Chondrocyte (in vitro differentiated cells): Measurements from ENCODE around the gene RRH. TPM values are rescaled to one million over a fixed set of nuclear protein-coding genes. Genes with fewer than 3 reads are reported as not detected.
"Not testable (repeated sequence)": the region's sequence is repeated elsewhere in the genome, so short reads cannot be mapped to it uniquely, and the experiment has no call there.

Experiments
- DNase-seq: peaks from one replicate; pipeline ENCODE4 v3.0.0; 2021; ENCODE audit warnings: mixed read lengths, low spot score
- H3K27ac Mint-ChIP-seq: one replicate; pipeline ENCODE4 v1.8.0; 2021; ENCODE audit warnings: mild to moderate bottlenecking, moderate library complexity, mixed read lengths; ENCODE audit not compliant: unreplicated experiment
- H3K27me3 Mint-ChIP-seq: 2 replicates; pipeline ENCODE4 v1.8.0; 2021; ENCODE audit warnings: low read depth, mixed read lengths
- H3K36me3 Mint-ChIP-seq: 2 replicates; pipeline ENCODE4 v1.8.0; 2021; ENCODE audit warnings: low read depth, mixed read lengths
- H3K4me1 Mint-ChIP-seq: 2 replicates; pipeline ENCODE4 v1.8.0; 2021; ENCODE audit warnings: low read depth, mild to moderate bottlenecking, mixed read lengths
- H3K4me3 Mint-ChIP-seq: one replicate; pipeline ENCODE4 v1.8.0; 2021; ENCODE audit warnings: mild to moderate bottlenecking, moderate library complexity, mixed read lengths; ENCODE audit not compliant: unreplicated experiment
- H3K9me3 Mint-ChIP-seq: 2 replicates; pipeline ENCODE4 v1.8.0; 2021; ENCODE audit warnings: low read depth, mixed read lengths
- CTCF ChIP-seq: fragments of 200-600 bp; sonication (generic); IDR thresholded peaks from 2 replicates; pipeline ENCODE4 v1.5.0; 2021; ENCODE audit warnings: antibody characterized with exemption, mild to moderate bottlenecking, moderate library complexity
- long read RNA-seq: library from polyadenylated mRNA; stranded (forward); transcript quantifications from one replicate; pipeline ENCODE4 v2.0.0, GENCODE V29; 2021
- total RNA-seq: library from RNA; stranded (reverse); gene quantifications from 3 replicates; pipeline ENCODE4 v1.2.1, GENCODE V29; 2021

Gene RRH, protein sequence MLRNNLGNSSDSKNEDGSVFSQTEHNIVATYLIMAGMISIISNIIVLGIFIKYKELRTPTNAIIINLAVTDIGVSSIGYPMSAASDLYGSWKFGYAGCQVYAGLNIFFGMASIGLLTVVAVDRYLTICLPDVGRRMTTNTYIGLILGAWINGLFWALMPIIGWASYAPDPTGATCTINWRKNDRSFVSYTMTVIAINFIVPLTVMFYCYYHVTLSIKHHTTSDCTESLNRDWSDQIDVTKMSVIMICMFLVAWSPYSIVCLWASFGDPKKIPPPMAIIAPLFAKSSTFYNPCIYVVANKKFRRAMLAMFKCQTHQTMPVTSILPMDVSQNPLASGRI
- total RNA-seq: not detected in 3 replicates
- long read RNA-seq: 0 reads

DNA sequence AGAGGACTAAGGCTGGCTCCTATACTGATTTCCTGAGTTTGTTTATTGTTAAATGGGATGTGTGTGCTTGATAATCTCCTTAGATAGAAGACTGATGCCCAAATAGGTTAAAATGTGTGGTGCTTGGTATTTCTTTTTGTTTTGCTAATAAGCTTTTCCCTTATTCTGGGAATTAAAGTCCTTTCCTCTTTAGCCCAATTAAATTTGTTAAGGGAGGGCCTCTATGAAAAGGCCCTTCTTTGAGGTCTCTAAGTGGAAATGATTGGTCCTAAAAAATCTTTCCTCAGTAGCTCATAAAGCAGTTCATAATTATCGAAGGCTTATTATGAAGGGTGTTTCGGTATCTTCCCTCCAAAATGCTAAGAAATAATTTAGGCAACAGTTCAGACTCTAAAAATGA, at the start of gene RRH:
Gene RRH (plus strand): TSS at position 301 of the 400 bp plus-strand sequence. CDS start 56 bp downstream, at position 357.
- no peaks in the 10 kb centered on the region for H3K27me3 Mint-ChIP-seq
- no peaks in the 10 kb centered on the region for H3K9me3 Mint-ChIP-seq
- DNase-seq: no peak
- no peaks in the 10 kb centered on the region for H3K4me1 Mint-ChIP-seq
- no peak within 1 kb of the TSS for H3K27ac Mint-ChIP-seq
- H3K4me3 Mint-ChIP-seq: no peak within 1 kb of the TSS
- peaks cover 5% of the 10 kb centered on the region for H3K36me3 Mint-ChIP-seq
- no peak for TF ChIP-seq CTCF

DNA sequence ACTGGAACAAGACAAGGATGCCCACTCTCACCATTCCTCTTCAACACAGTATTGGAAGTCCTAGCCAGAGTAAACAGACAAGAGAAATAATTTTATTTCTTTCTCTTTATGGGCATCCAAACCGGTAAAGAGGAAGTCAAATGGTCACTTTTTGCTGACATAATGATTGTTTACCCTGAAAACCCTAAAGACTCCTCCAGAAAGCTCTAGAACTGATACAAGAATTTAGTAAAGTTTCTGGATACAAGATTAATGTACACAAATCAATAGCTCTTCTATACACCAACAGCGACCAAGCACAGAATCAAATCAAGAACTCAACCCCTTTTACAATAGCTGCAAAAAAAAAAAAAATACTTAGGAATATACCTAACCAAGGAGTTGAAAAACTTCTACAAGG, 45.7 kb upstream of the RRH start:
- H3K27ac Mint-ChIP-seq, DNase-seq, H3K9me3 Mint-ChIP-seq, H3K36me3 Mint-ChIP-seq, H3K4me1 Mint-ChIP-seq, H3K4me3 Mint-ChIP-seq: not testable (repeated sequence)
- peaks cover 28% of the 10 kb centered on the region for H3K27me3 Mint-ChIP-seq

- peaks cover 26% of the 10 kb centered on the region for H3K9me3 Mint-ChIP-seq
- peaks cover 12% of the 10 kb centered on the region for H3K36me3 Mint-ChIP-seq
- H3K27ac Mint-ChIP-seq: no peak overlapping the region
- DNase-seq: no peak
- H3K4me3 Mint-ChIP-seq: no peak overlapping the region
- H3K27me3 Mint-ChIP-seq: peaks cover 31% of the 10 kb centered on the region
- no peak for TF ChIP-seq CTCF
- no peaks in the 10 kb centered on the region for H3K4me1 Mint-ChIP-seq
Observed at GRCh38 chr4:109786846-109787245, 40.9 kb upstream of the RRH start.

GRCh38 chr4:109787807-109788206, 40.0 kb upstream of the RRH start:
- Mint-ChIP-seq H3K4me1 (no peaks in the 10 kb centered on the region), H3K36me3 (peaks cover 12% of the 10 kb centered on the region), H3K27ac (no peak overlapping the region), H3K9me3 (peaks cover 24% of the 10 kb centered on the region), H3K27me3 (peaks cover 25% of the 10 kb centered on the region), H3K4me3 (no peak overlapping the region)
- no peak for DNase-seq
- TF ChIP-seq CTCF: no peak

- Mint-ChIP-seq H3K9me3 (peaks cover 44% of the 10 kb centered on the region), H3K4me3 (no peak overlapping the region), H3K36me3 (peaks cover 9% of the 10 kb centered on the region), H3K27me3 (peaks cover 13% of the 10 kb centered on the region), H3K4me1 (no peaks in the 10 kb centered on the region), H3K27ac (no peak overlapping the region)
- TF ChIP-seq CTCF: no peak
- DNase-seq: no peak
Observed at GRCh38 chr4:109795059-109795458, 32.7 kb upstream of the RRH start.

DNA sequence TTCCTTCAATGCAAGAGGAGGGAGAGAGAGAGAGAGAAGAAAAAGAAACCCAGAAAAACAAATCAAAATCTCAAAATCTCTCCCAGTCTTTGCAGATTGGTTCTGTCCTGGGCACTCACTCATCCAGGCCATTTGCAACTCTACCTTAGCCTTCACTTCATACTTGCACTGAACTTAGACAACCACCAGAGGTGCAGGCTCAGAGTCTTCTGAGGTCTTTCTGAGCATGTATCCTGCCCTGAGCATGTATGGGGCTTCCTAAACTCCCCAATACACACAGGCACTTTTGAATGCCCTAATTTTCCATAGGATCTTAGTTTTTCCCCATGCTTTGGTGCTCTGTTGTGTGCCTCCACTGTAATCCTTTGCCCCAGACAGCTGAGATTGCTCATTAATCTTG, 28.9 kb upstream of the RRH start:
- Mint-ChIP-seq H3K4me3 (no peak overlapping the region), H3K9me3 (peaks cover 30% of the 10 kb centered on the region), H3K27me3 (peaks cover 9% of the 10 kb centered on the region), H3K27ac (no peak overlapping the region), H3K4me1 (peaks cover 4% of the 10 kb centered on the region), H3K36me3 (peaks cover 7% of the 10 kb centered on the region)
- TF ChIP-seq CTCF: no peak
- no peak for DNase-seq
